ENCODE measurements around the gene LRRC9. TPM values are rescaled to one million over a fixed set of nuclear protein-coding genes. Genes with fewer than 3 reads are reported as not detected.

LRRC9 gene
- total and polyA plus RNA-seq, 2 experiments from 2014 or later = 2.2 to 3.1 TPM

DNA sequence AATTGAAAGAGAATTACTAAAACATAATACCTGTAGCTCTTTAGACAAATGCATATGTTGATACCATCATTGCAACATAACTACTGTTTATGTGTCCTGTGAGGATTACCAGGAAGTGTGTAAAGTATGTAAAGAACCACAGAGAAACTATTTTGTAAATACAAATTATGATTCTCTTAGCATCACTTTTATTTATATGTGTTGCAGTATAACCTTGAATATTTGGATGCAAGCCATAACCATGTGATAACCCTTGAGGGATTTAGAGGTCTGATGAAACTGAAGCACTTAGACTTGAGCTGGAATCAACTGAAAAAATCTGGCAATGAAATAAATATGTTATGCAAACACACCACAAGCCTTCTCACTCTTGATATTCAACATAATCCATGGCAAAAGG lies 77.5 kb downstream of the LRRC9 start:
- Mint-ChIP-seq H3K4me1 (no peaks in the 10 kb centered on the region), H3K4me3 (no peak overlapping the region), H3K27me3 (ENCODE audit: insufficient read depth, low read depth, poor library complexity) (no peaks in the 10 kb centered on the region), H3K36me3 (ENCODE audit: low read depth) (no peaks in the 10 kb centered on the region), H3K27ac (no peak overlapping the region), H3K9me3 (peaks cover 7% of the 10 kb centered on the region; the same call in 2 of the 3 replicates)
- H3K4me3 ChIP-seq = no peak overlapping the region
- no peaks in the 10 kb centered on the region for H3F3A ChIP-seq (replicated peaks; ENCODE audit: low read depth)
- DNase-seq (ENCODE audit: low spot score) (no peak), ATAC-seq (no peak)
- no peaks in the 10 kb centered on the region for H3K9me2 ChIP-seq (ENCODE audit: insufficient read depth)
- no peak overlapping the region for H3K4me2 ChIP-seq
- H3K27me3 ChIP-seq (ENCODE audit: insufficient read depth) = no peaks in the 10 kb centered on the region
- H4K20me1 ChIP-seq (replicated peaks; ENCODE audit: insufficient read depth) = no peaks in the 10 kb centered on the region
- H3K27ac ChIP-seq (ENCODE audit: low read depth) = no peak overlapping the region
- H3K36me3 ChIP-seq (ENCODE audit: insufficient read depth) = no peaks in the 10 kb centered on the region
- H3K4me1 ChIP-seq (ENCODE audit: insufficient read depth) = no peaks in the 10 kb centered on the region
- no peaks in the 10 kb centered on the region for H3K79me2 ChIP-seq (replicated peaks; ENCODE audit: insufficient read depth)
- TF ChIP-seq, protein P1, sequence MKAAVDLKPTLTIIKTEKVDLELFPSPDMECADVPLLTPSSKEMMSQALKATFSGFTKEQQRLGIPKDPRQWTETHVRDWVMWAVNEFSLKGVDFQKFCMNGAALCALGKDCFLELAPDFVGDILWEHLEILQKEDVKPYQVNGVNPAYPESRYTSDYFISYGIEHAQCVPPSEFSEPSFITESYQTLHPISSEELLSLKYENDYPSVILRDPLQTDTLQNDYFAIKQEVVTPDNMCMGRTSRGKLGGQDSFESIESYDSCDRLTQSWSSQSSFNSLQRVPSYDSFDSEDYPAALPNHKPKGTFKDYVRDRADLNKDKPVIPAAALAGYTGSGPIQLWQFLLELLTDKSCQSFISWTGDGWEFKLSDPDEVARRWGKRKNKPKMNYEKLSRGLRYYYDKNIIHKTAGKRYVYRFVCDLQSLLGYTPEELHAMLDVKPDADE (IDR thresholded peaks at IDR 0.05) = no peak
- TF ChIP-seq EZH2phosphoT487 (IDR thresholded peaks at IDR 0.05; ENCODE audit: unreplicated experiment) = no peak
- TF ChIP-seq, protein P2, sequence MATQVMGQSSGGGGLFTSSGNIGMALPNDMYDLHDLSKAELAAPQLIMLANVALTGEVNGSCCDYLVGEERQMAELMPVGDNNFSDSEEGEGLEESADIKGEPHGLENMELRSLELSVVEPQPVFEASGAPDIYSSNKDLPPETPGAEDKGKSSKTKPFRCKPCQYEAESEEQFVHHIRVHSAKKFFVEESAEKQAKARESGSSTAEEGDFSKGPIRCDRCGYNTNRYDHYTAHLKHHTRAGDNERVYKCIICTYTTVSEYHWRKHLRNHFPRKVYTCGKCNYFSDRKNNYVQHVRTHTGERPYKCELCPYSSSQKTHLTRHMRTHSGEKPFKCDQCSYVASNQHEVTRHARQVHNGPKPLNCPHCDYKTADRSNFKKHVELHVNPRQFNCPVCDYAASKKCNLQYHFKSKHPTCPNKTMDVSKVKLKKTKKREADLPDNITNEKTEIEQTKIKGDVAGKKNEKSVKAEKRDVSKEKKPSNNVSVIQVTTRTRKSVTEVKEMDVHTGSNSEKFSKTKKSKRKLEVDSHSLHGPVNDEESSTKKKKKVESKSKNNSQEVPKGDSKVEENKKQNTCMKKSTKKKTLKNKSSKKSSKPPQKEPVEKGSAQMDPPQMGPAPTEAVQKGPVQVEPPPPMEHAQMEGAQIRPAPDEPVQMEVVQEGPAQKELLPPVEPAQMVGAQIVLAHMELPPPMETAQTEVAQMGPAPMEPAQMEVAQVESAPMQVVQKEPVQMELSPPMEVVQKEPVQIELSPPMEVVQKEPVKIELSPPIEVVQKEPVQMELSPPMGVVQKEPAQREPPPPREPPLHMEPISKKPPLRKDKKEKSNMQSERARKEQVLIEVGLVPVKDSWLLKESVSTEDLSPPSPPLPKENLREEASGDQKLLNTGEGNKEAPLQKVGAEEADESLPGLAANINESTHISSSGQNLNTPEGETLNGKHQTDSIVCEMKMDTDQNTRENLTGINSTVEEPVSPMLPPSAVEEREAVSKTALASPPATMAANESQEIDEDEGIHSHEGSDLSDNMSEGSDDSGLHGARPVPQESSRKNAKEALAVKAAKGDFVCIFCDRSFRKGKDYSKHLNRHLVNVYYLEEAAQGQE (IDR thresholded peaks at IDR 0.05; ENCODE audit: unreplicated experiment) = no peak
- TF ChIP-seq STAT1 (IDR thresholded peaks at IDR 0.05; ENCODE audit: unreplicated experiment) = no peak
- TF ChIP-seq POLR2AphosphoS5 (IDR thresholded peaks at IDR 0.05; ENCODE audit: low read depth) = no peak
- TF ChIP-seq EZH2 (IDR thresholded peaks at IDR 0.05; ENCODE audit: low read depth, unreplicated experiment) = no peak
- no peak for TF ChIP-seq ZNF114 (CRISPR knock-in tag; IDR thresholded peaks at IDR 0.05)
- no peak for TF ChIP-seq CREB1 (CRISPR knock-in tag; IDR thresholded peaks at IDR 0.05; ENCODE audit: low read depth)
- TF ChIP-seq ZNF331 (CRISPR knock-in tag; IDR thresholded peaks at IDR 0.05; ENCODE audit: low read depth) = no peak
- no peak overlapping the region for H2AFZ ChIP-seq

- no peak overlapping the region for H3K4me3 ChIP-seq
- no peaks in the 10 kb centered on the region for H3K79me2 ChIP-seq (replicated peaks; ENCODE audit: insufficient read depth)
- Mint-ChIP-seq H3K36me3 (ENCODE audit: low read depth) (no peaks in the 10 kb centered on the region), H3K4me3 (no peak overlapping the region), H3K9me3 (peaks cover 3% of the 10 kb centered on the region; the same call in 1 of the 3 replicates), H3K4me1 (no peaks in the 10 kb centered on the region), H3K27me3 (ENCODE audit: insufficient read depth, low read depth, poor library complexity) (no peaks in the 10 kb centered on the region), H3K27ac (no peak overlapping the region)
- DNase-seq (ENCODE audit: low spot score) (no peak), ATAC-seq (no peak)
- no peaks in the 10 kb centered on the region for H3K9me2 ChIP-seq (ENCODE audit: insufficient read depth)
- H3K27ac ChIP-seq (ENCODE audit: low read depth) = no peak overlapping the region
- H3K27me3 ChIP-seq (ENCODE audit: insufficient read depth) = no peaks in the 10 kb centered on the region
- TF ChIP-seq STAT1 (IDR thresholded peaks at IDR 0.05; ENCODE audit: unreplicated experiment) = no peak
- TF ChIP-seq JUNB (IDR thresholded peaks at IDR 0.05; ENCODE audit: unreplicated experiment) = no peak
- TF ChIP-seq, protein P1 (IDR thresholded peaks at IDR 0.05) = no peak
- H3K4me1 ChIP-seq (ENCODE audit: insufficient read depth) = no peaks in the 10 kb centered on the region
- no peaks in the 10 kb centered on the region for H3K36me3 ChIP-seq (ENCODE audit: insufficient read depth)
- no peaks in the 10 kb centered on the region for H3F3A ChIP-seq (replicated peaks; ENCODE audit: low read depth)
- H2AFZ ChIP-seq = no peak overlapping the region
- H4K20me1 ChIP-seq (replicated peaks; ENCODE audit: insufficient read depth) = no peaks in the 10 kb centered on the region
- H3K4me2 ChIP-seq = no peak overlapping the region
Measured at GRCh38 chr14:59997966-59998365, 78.0 kb downstream of the LRRC9 start.
